Hematopoietic multipotent progenitor cell (in vitro differentiated cells): ENCODE results near the gene RGS19. TPM values are rescaled to one million over a fixed set of nuclear protein-coding genes. Genes with fewer than 3 reads are reported as not detected.
"Not testable (repeated sequence)": the region's sequence is repeated elsewhere in the genome, so short reads cannot be mapped to it uniquely, and the experiment has no call there.

Experiments
- DNase-seq, 3 donors: peaks; one replicate each; pipeline ENCODE4 v3.0.0-alpha.2; 2011 to 2015; ENCODE audit warnings: low read depth in 2 of 3, low spot score in 2 of 3
- total RNA-seq: library from RNA; depleted of rRNA; stranded (reverse); fragments of >200 nt; gene quantifications from one replicate; pipeline ENCODE4 v1.2.3, GENCODE V29; 2012

Gene RGS19
- total RNA-seq, 1 donor = 75.1 TPM

- DNase-seq = no peak
Observed at GRCh38 chr20:64095927-64096326, 16.6 kb upstream of the RGS19 start.

GRCh38 chr20:64095455-64095854, 16.1 kb upstream of the RGS19 start:
- DNase-seq = no peak

GRCh38 chr20:64093013-64093503, 13.7 kb upstream of the RGS19 start:
- no peak for DNase-seq

- no peak for DNase-seq
Observed at GRCh38 chr20:64092258-64093012, 13.1 kb upstream of the RGS19 start.

- DNase-seq = no peak
Observed at GRCh38 chr20:64091770-64092169, 12.5 kb upstream of the RGS19 start.

- no peak for DNase-seq
Observed at GRCh38 chr20:64091340-64091739, 12.0 kb upstream of the RGS19 start.

- no peak for DNase-seq
Observed at GRCh38 chr20:64090165-64090564, 10.8 kb upstream of the RGS19 start.

GRCh38 chr20:64088586-64088985, 9.3 kb upstream of the RGS19 start:
- DNase-seq = not testable (repeated sequence)

GRCh38 chr20:64087226-64087825, 8.0 kb upstream of the RGS19 start:
- DNase-seq = not testable (repeated sequence)

- DNase-seq = no peak
Observed at GRCh38 chr20:64086801-64087200, 7.5 kb upstream of the RGS19 start.

GRCh38 chr20:64084685-64085152, 5.4 kb upstream of the RGS19 start:
- peak in 2 of 3 donors; percentile 38 to 54 for DNase-seq

- DNase-seq = peak in 2 of 3 donors; percentile 31 to 35
Observed at GRCh38 chr20:64083804-64084684, 4.7 kb upstream of the RGS19 start, which contains the start of gene LKAAEAR1. Gene LKAAEAR1, minus strand, starts transcription at chr20:64084398. Its CDS starts 179 bp downstream, at chr20:64084219.

- DNase-seq = peak in 2 of 3 donors; percentile 75 to 85
Observed at GRCh38 chr20:64083378-64083803, 4.1 kb upstream of the RGS19 start.

- no peak for DNase-seq
Observed at GRCh38 chr20:64082820-64083377, 3.6 kb upstream of the RGS19 start.

GRCh38 chr20:64082126-64082731, 2.9 kb upstream of the RGS19 start:
- DNase-seq = peak in 2 of 3 donors; percentile 35 to 40

- DNase-seq = no peak
Observed at GRCh38 chr20:64081624-64081964, 2.3 kb upstream of the RGS19 start.

GRCh38 chr20:64080813-64081623, 1.7 kb upstream of the RGS19 start:
- no peak for DNase-seq

GRCh38 chr20:64080013-64080812, 895 bp upstream of the RGS19 start, which contains the start of gene OPRL1:
Gene OPRL1, plus strand, starts transcription at chr20:64080082. Its CDS starts 12,639 bp downstream, at chr20:64092721.
- peak in 2 of 3 donors; percentile 32 to 33 for DNase-seq
